ENCODE data around the gene USF2.
"Not testable (repeated sequence)": the region's sequence is repeated elsewhere in the genome, so short reads cannot be mapped to it uniquely, and the experiment has no call there.

The USF2 gene

DNA sequence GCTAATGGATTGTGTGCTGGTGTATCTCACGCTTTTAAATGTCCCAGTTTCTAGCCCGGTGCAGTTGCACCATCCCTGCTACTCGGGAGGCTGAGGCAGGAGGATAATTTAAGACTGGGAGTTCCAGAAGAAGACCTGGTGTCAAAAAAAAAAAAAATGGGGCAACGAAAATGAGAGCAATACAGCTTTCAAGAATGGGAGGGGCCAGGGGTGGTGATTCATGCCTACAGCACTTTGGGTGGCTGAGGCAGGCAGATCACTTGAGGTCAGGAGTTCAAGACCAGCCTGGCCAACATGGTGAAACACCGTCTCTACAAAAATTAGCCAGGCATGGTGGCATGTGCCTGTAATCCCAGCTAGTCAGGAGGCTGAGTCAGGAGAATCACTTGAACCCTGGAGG lies 17.3 kb downstream of the USF2 start:
- not testable (repeated sequence) for DNase-seq

DNA sequence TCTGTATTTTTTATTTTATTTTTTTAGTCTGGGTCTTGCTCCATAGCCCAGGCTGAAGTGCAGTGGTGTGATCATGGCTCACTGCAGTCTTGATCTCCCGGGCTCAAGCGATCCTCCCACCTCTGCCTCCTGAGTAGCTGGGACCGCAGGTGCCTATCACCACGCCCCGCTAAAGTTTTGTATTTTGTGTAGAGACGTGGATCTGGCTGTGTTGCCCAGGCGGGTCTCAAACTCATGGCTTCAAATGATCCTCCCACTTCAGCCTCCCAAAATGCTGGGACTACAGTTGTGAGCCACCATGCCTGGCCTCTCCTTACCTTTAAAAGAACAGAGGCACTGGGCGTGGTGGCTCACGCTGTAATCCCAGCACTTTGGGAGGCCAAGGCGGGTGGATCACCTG lies 19.0 kb downstream of the USF2 start:
- DNase-seq: no peak

DNA sequence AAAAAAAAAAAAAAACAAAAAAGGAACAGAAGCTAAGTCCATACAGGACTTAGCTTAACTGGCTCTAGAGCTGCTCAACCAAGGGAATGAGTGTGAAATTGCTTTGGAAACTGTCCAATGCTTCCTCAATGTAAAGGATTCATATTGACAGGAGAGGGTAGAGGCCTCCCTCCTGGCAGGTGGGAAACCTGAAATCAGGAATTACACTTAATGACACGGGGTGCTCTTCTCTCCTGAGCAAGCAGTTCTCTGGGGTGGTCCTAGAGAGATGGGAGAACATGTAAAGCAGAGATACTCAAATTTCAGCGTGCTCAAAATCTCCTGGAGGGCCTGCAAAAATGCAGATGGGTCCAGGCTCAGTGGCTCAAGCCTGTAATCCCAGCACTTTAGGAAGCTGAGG lies 19.6 kb downstream of the USF2 start:
- no peak for DNase-seq

DNA sequence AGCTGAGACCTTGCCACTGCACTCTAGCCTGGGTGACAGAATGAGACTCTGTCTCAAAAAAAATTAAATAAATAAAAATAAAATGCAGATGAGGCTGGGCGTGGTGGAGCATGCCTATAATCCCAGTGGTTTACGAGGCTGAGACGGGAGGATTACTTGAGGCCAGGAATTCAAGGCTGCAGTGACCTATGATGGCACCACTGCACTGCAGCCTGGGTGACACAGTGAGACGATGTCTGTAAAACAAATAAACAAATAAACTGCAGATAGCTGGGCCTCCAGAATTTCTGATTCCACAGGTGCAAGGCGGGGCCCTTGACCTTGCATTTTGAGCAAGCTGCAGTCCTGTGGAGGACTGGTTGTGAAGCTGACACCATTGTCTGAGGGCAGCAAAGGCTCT lies 20.1 kb downstream of the USF2 start:
- DNase-seq: no peak

- no peak for DNase-seq
Observed at GRCh38 chr19:35290381-35291127, 21.8 kb downstream of the USF2 start.

GRCh38 chr19:35291259-35291658 lies 22.5 kb downstream of the USF2 start:
- DNase-seq: no peak

DNA sequence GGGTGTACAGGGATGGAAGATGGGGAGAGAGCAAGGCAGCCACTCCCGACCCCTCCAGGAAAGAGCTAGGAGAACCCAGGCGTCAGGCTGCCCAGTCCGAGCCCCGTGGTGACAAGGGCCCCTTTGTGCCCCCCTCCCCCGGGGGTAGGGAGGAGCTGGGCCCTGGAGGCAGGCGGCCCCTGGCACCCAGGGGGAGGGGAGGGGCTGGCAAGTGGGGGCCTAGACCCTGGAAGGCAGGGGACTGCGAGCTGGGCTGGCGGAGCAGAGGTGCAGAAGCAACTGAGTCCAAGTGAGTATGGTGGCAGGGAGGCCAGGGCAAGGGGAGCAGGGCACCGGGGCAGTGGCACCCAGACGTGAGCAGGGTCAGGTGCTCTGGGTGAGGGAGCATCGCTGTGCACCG lies 23.2 kb downstream of the USF2 start, which contains the start of gene MAG:
TSS of gene MAG (plus strand) at position 246 of the 400 bp plus-strand sequence. CDS start 3,248 bp downstream, outside the sequence.
- DNase-seq: no peak

GRCh38 chr19:35292421-35293362 lies 23.9 kb downstream of the USF2 start:
- no peak for DNase-seq

- DNase-seq: no peak
Observed at GRCh38 chr19:35293363-35293739, 24.6 kb downstream of the USF2 start.

DNA sequence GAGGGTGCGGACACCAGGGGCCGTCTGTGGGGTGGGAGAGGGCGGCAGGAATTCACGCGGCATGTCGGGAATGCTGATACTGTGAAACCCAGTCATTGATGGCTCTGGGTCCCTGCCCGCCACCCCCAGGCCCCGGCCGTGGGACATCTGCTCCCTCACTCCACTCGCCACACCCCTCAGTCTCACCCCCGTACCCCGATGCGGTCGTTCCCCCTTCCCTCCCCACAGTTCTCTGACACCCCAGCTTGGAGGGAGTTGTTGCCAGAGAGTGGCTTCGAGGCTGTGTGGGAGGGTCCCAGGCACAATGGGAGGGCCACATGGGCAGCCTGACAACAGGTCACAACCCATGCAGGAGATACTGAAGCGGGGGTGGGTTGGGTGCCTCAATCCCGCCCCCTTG lies 25.0 kb downstream of the USF2 start:
- DNase-seq: no peak

DNA sequence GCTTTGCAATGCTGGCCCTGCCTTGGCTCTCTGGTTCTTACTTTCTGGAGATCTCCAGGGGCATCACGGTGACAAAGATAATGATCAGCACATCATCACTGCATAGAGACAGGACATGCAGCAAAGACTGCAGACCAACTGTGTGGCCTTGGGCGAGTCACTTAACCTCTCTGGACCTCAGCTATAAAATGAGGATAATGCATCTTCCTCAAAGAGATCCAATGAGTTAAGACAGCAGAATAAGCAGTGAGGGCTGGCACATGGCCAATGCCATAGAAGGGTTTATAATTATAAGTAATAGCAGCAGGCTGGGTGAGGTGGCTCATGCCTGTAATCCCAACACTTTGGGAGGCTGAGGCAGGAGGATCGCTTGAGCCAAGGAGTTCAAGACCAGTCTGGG lies 25.6 kb downstream of the USF2 start:
- no peak for DNase-seq

DNA sequence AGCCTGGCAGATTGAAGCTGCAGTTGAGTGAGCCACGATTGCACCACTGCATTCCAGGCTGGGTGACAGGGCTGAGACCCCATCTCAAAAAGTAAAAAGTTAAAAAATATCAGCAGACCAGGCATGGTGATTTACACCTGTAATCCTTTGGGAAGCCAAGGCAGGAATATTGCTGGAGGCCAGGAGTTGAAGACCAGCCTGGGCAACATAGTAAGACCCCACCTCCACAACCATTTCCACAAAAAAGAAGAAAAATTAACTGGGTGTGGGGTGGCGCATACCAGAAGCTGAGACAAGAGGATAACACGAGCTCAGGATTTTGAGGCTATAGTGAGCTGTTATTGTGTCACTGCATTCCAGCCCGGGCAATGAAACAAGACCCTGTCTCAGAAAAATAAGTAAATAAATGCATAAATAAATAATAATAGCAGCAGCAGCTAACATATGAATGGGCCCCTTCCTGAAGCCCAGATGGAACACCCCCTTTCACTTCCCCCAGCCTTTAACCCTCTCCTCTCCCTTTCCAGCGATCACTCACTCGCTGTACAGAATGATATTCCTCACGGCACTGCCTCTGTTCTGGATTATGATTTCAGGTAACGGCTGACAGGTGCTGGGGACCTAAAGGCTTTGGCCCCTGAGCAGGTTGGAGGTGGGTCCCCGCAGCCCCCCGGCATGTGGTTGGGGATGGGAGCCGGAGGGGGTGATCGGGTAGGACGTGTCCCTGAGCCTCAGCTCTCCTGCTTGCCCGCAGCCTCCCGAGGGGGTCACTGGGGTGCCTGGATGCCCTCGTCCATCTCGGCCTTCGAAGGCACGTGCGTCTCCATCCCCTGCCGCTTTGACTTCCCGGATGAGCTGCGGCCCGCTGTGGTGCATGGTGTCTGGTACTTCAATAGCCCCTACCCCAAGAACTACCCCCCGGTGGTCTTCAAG lies 26.4 kb downstream of the USF2 start:
- DNase-seq: no peak

- DNase-seq: peak in 2 of 4 experiments; percentile 29 to 38
Observed at GRCh38 chr19:35295792-35296462, 27.2 kb downstream of the USF2 start.

GRCh38 chr19:35296644-35297514 lies 28.1 kb downstream of the USF2 start:
- DNase-seq: no peak

DNA sequence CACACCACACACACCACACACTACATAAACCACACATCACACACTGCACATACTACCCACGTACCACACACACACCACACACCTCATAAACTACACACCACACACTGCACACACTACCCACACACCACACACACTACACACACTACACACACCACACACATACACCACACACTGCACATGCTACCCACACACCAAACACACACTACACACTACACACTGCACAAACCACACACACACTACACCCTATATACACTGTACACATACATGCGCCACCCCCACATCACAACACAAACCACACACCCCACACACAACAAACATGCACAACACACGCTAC lies 28.7 kb downstream of the USF2 start:
- no peak for DNase-seq

- DNase-seq: no peak
Observed at GRCh38 chr19:35297922-35298321, 29.2 kb downstream of the USF2 start.

DNA sequence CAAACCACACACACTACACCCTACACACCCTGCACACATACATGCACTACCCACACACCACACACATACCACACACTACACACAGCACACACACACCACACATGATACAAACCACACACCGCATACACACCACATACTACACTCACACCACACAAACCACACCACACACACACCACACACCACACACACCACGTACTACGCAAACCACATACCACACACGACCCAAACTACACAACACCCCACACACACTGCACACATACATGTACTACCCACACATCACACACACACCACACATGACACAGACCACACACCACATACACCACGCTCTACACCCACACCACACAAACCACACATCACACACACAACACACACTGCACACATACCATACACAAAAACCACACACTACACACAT lies 29.8 kb downstream of the USF2 start:
- DNase-seq: no peak

DNA sequence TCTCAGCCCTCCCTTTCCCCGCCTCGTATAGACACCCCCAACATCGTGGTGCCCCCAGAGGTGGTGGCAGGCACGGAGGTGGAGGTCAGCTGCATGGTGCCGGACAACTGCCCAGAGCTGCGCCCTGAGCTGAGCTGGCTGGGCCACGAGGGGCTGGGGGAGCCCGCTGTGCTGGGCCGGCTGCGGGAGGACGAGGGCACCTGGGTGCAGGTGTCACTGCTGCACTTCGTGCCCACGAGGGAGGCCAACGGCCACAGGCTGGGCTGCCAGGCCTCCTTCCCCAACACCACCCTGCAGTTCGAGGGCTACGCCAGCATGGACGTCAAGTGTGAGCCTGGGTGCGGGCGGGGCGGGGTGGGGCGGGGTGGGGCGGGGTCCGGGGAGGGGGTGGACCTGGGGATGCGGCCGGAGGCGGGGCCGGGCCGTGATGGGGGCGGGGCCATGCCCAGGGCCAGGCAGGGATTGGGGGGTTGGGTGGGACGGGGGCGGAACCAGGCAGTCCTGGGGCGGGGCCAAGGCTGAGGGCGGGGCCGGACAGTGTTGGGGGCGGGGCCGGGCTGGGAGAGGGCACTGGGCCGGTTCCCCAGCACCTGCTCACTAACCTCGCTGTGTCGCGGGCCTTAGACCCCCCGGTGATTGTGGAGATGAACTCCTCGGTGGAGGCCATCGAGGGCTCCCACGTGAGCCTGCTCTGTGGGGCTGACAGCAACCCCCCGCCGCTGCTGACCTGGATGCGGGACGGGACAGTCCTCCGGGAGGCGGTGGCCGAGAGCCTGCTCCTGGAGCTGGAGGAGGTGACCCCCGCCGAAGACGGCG lies 31.0 kb downstream of the USF2 start:
- no peak for DNase-seq

- no peak for DNase-seq
Observed at GRCh38 chr19:35300339-35300649, 31.5 kb downstream of the USF2 start.

- no peak for DNase-seq
Observed at GRCh38 chr19:35301961-35302360, 33.2 kb downstream of the USF2 start.

DNA sequence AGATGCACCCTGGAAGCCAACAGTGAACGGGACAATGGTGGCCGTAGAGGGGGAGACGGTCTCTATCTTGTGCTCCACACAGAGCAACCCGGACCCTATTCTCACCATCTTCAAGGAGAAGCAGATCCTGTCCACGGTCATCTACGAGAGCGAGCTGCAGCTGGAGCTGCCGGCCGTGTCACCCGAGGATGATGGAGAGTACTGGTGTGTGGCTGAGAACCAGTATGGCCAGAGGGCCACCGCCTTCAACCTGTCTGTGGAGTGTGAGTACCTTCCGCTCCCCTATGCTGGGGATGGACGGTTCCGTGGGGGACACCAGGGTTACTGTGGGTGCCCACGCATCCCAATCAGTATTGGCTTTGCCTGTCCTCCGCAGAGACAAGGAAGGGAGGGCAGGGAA lies 33.7 kb downstream of the USF2 start:
- DNase-seq: no peak

Measured in activated naive CD4-positive, alpha-beta T cell (primary cell).